Mucosa of descending colon (tissue), 3 donors: ENCODE results near the gene C9orf85. TPM values are rescaled to one million over a fixed set of nuclear protein-coding genes. Genes with fewer than 3 reads are reported as not detected.

Source experiments
- ATAC-seq: fragments of 200-7000 bp; cut with Tn5 transposase; one replicate; pipeline ENCODE4 v1.9.1; 2020; ENCODE audit warnings: mild to moderate bottlenecking, moderate library complexity
- DNase-seq, 3 donors: peaks; one replicate each; pipeline ENCODE4 v3.0.0-alpha.2; 2020
- H3K36me3 ChIP-seq: fragments of 200-600 bp; one replicate; pipeline ENCODE4 v1.8.0; 2021; ENCODE audit warnings: low read depth, mild to moderate bottlenecking
- H3K4me1 ChIP-seq: fragments of 200-600 bp; one replicate; pipeline ENCODE4 v1.8.0; 2021; ENCODE audit warnings: low read depth, mild to moderate bottlenecking
- H3K4me3 ChIP-seq: fragments of 200-600 bp; one replicate; pipeline ENCODE4 v1.8.0; 2021; ENCODE audit warnings: mild to moderate bottlenecking
- H3K9me3 ChIP-seq: fragments of 200-600 bp; one replicate; pipeline ENCODE4 v1.8.0; 2021; ENCODE audit warnings: mild to moderate bottlenecking
- intact Hi-C, 2 donors: fragments of 100-400 bp; cut with DNase I in 1 of 2; cut with micrococcal nuclease in 1 of 2; formaldehyde crosslinking; loops; one replicate each; pipeline versions ENCODE4 v1.11.0 to v1.11.1; 2022; cut with DNase I, micrococcal nuclease
- total RNA-seq, 3 donors: library from RNA; stranded (reverse); fragmentation: NEBNext Ultra II Directional in 2 of 3; extraction: Animal tissue kit (Norgen Biotek cat#: 25700) in 2 of 3; gene quantifications; one replicate each; pipeline versions ENCODE4 v1.2.1 to v1.2.4, GENCODE V29; 2021 to 2023
- TF ChIP-seq, protein P1 (sequence below): fragments of 200-600 bp; IDR thresholded peaks from one replicate; pipeline ENCODE4 v1.8.0; 2022; ENCODE audit warnings: antibody characterized with exemption, mild to moderate bottlenecking
- donor health status: DM: no; HTN: no; CAD: no; lungs with moderate emphysema.
- donor health status: DM: no; HTN: no; CAD: no.
- donor health status: DM: no; HTN: yes; CAD: no.

Gene C9orf85
- total RNA-seq, 3 donors from 2014 or later, result 12.6 to 17.0 (median 12.8) TPM

DNA sequence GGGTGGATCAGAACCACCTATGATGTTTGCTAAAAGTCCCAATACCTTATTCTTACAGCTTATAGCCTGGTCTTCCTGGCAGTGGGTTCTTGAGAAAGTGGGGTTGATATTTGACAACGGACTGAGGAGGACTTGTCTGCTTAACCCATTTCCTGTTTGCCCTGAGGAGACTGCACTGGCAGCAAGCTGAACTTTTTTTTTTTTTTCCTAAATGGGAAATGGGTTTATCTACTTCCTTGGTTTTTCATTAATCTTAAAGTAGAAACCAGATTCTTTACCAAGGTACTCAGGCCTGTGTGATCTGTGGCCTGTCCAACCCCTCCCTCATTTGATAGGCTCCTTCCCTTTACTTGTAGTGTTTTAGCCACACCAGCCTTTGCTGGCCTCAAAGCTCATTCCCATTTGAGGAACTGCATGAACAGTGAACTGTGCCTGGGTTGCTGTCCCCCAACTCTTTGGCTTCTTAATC is 101.9 kb downstream of the C9orf85 start:
- Histone ChIP-seq H3K36me3 (no peaks in the 10 kb centered on the region), H3K4me3 (no peak overlapping the region), H3K4me1 (no peaks in the 10 kb centered on the region), H3K9me3 (no peaks in the 10 kb centered on the region)
- intact Hi-C loops, result no loop called here
- no peak for ATAC-seq
- no peak for DNase-seq
- TF ChIP-seq, protein P1, sequence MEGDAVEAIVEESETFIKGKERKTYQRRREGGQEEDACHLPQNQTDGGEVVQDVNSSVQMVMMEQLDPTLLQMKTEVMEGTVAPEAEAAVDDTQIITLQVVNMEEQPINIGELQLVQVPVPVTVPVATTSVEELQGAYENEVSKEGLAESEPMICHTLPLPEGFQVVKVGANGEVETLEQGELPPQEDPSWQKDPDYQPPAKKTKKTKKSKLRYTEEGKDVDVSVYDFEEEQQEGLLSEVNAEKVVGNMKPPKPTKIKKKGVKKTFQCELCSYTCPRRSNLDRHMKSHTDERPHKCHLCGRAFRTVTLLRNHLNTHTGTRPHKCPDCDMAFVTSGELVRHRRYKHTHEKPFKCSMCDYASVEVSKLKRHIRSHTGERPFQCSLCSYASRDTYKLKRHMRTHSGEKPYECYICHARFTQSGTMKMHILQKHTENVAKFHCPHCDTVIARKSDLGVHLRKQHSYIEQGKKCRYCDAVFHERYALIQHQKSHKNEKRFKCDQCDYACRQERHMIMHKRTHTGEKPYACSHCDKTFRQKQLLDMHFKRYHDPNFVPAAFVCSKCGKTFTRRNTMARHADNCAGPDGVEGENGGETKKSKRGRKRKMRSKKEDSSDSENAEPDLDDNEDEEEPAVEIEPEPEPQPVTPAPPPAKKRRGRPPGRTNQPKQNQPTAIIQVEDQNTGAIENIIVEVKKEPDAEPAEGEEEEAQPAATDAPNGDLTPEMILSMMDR, result no peak

DNA sequence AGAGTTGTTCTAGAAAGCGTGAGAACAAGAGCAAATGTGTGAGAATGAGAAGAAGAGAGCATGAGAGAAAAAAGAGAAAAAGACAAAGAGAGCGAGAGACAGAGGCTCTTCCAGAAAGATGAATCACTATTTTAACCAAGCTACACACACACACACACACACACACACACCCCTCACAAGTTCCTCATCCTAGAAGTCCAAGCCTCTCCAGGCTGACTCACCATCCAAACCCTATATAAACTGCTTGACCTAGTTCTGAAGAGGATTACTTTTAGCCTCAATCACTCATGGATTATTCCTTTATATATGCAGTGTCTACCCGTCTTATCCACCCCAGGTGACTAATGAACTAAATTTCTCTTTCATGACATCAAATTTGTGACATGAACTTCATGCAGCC is 111.4 kb downstream of the C9orf85 start:
- intact Hi-C loops, result loop anchor here in 1 of 2 donors (10.0 kb wide), 1 partner anchor 218 kb away; no protein-coding TSS in a partner anchor
- H3K36me3 ChIP-seq, result no peaks in the 10 kb centered on the region
- DNase-seq (peak in 1 of 3 donors; percentile 26), ATAC-seq (peak; percentile 88)
- TF ChIP-seq, protein P1, result no peak
- H3K4me1 ChIP-seq, result peaks cover 5% of the 10 kb centered on the region
- H3K9me3 ChIP-seq, result no peaks in the 10 kb centered on the region
- no peak overlapping the region for H3K4me3 ChIP-seq

Other genes starting within 250 kb of the C9orf85 start
- 100 to 1,000 TPM in 1 of 3 donors, 10 to 100 TPM in 2; 63.6 to 124 (median 99.3) TPM for gene CEMIP2, start 143.1 kb upstream of the C9orf85 start, total RNA-seq
- 10 to 100 TPM; 21.2 to 34.7 (median 23.7) TPM for gene ABHD17B, start 446 bp upstream of the C9orf85 start, total RNA-seq
- not detected for gene C9orf57, start 149.0 kb downstream of the C9orf85 start, total RNA-seq
- gene GDA, start 237.8 kb downstream of the C9orf85 start, total RNA-seq, result 10 to 100 TPM; 28.7 to 65.5 (median 30.1) TPM